ENCODE data around the gene LHPP.

LHPP gene

GRCh38 chr10:124473070-124473469, 11.4 kb downstream of the LHPP start:
- DNase-seq, result no peak

- DNase-seq, result no peak
These were observed 13.0 kb downstream of the LHPP start for GRCh38 chr10:124474514-124475070.

GRCh38 chr10:124476043-124476725, 14.6 kb downstream of the LHPP start:
- no peak for DNase-seq

- no peak for DNase-seq
These were observed 16.2 kb downstream of the LHPP start for GRCh38 chr10:124477614-124478363.

DNA sequence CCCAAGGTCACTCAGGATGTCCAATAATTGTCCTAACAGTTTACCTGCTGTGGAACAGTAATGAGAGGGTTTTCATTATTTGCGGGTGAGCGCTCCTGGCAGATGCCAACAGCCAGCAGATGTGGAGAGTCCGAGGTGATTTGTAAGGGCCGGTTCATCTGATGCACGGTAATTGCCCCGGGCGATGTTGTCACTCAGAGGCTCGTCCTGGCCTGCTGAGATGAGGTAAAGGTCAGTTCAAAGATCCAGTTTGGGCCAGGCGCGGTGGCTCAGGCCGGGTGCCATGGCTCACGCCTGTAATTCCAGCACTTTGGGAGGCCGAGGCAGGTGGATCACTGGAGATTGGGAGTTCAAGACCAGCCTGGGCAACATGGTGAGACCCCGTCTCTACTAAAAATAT, 16.9 kb downstream of the LHPP start:
- DNase-seq, result no peak

DNA sequence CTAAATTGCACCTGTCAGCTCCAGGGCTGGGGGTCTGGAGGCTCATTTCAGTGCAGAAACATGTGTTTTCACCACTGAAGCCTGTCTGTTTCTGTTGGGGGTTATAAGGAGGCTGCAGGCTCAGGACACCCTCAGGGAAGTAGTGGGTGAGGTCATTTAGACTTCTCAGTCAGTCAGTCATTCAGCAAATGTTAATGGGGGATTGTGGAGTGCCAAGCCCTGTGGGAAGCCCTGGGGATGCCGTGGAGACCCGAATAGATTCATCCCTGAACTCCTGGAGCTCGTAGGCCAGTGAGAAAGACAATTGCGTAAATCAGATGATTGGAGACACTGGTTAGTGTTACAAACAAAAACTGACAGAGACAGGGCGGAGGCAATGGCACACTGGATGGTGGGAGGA, 19.2 kb downstream of the LHPP start:
- DNase-seq, result no peak

DNA sequence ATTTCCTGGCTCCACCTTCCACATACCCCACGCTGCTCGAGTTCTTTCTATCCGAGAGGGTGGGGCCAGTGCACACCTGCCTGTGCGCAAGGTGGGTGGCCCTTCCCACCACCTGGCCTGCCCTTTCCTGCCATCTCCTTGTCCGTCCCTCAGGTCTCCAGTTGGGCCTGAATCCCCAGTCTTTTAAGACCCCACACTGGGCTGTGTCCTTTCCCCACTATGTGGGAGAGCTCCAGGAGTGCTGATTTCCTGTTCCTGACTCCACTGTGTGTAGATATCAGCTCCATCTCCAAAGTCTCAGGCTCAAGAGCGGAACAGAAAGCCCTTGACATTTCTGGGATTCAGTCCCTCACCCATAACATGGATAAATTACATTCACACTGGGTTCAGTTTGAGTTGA, 20.1 kb downstream of the LHPP start:
- DNase-seq, result no peak

DNA sequence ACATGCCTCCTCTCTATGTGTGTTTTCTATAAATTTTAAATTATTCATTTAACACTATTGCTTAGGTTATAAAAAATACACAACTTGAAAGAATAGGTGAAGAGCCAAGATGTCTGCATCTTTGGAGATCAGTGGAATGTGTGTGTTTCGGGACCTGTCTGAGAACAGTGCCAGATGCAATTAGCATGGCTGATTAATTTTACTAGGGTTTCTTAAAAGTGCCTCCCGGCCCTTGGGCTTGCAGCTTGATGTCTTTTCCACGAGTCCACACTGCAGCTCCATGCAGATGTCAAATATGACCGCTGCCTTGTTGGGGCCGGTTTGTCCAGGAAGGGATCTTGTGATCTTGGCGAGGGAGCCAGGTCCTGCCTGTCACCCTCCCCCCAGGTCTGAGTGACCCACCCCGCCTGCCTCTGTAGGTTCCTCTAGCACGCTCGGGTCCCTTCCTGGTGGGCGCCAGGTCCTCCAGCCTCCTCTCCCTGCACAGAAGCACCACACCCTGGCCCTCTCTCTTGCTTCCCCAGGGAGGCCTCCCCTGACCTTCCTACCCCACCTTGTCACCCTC, 20.7 kb downstream of the LHPP start:
- no peak for DNase-seq

DNA sequence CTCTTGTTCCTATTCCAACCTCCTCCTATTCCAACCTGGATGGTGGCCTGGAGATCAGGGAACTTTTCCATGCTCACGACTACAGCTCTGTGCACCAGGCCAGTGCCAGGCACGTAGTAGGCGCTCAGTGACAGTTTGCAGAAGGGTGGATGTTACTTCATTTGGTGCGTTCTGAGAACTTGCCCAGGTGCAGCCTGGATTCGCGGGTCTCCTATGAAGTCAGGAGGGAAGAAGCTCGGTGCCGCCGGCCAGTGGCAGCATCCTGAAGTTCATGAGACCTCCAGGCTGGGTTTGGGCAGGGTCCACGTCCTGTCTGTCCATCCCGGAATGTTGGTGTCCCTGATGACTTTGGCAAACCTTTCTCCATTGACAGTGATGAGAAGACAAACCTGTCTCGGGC, 21.3 kb downstream of the LHPP start:
- no peak for DNase-seq

- DNase-seq, result no peak
These were observed 22.4 kb downstream of the LHPP start for GRCh38 chr10:124484031-124484430.

DNA sequence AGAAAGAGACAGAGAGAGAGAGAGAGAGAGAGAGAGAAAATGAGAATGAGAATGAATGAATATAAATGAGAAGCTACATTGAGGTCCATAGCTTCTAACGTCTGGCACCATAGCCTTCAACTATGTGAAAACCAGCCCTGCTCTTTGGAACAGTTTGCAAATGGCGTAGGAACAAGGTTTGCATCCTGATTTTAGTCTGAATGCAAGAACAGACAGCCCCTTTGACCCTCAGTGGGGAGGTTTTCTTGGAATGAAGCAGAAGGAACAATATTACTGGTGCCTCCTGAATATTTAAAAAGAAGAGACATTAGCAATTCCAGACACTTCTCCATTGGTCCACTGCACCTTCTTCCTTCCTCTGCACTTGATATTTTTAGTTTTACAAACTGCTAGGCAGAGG, 23.0 kb downstream of the LHPP start:
- no peak for DNase-seq

GRCh38 chr10:124486635-124487034, 25.0 kb downstream of the LHPP start:
- DNase-seq, result no peak

- DNase-seq, result no peak
These were observed 29.5 kb downstream of the LHPP start for GRCh38 chr10:124491105-124491504.

- DNase-seq, result no peak
These were observed 30.6 kb downstream of the LHPP start for GRCh38 chr10:124492266-124492665.

GRCh38 chr10:124493214-124493882, 31.7 kb downstream of the LHPP start:
- no peak for DNase-seq

DNA sequence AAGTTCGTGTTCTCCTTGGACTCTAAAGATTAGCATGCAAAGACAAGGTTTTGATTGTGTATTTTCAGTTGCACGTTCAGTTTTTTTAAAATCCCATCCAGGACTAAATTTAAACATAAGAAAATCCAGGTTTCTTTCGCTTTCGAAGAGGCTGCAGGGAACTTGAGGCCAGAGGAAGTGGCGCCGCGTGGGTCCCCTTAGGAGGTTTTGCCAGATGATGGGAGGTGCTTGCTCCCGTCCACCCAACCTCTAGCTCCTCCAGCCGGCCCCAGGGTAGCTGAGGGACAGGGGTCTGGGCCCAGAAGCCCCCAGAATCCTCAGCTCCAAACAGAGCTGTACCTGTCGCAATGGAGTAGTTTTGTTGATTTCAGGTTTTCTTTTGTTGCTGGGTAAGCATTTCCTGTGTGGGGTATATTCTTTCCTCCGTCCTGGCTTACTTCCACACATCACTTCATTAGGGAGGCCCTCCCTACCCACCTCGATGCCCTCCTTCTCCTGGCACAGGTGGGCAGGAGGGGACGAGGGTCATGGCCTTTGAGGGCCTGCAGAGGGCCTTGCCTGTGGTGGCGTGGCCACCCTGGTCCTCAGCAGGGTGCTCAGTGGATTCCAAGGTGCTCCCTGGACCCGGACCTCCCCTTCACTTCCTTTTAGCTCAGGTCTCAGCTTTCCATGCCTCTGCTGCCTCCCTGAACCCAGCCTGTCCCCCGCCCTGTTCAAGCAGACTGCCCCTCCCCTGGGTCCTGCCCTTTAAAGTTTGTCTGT, 32.6 kb downstream of the LHPP start:
- DNase-seq, result no peak

DNA sequence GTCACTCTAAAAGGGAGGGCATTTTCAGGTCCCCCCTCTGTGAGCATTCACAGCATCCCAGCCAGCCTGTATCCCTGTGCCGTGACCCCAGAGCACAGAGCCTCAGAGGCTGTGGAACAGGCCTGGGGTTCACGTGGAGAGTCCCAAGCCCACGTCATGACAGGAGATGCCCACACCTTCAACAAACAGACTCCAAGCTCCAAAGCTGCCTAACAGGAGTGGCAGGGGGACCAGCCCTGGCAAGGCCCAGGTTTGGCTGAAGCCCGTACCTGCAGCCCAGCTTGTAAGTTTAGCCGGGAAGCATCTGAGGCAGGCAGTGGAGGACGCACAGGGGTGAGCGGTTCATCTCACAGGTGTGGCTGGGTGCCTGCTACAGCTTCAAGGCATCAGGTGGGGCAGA, 33.5 kb downstream of the LHPP start:
- DNase-seq, result no peak

DNA sequence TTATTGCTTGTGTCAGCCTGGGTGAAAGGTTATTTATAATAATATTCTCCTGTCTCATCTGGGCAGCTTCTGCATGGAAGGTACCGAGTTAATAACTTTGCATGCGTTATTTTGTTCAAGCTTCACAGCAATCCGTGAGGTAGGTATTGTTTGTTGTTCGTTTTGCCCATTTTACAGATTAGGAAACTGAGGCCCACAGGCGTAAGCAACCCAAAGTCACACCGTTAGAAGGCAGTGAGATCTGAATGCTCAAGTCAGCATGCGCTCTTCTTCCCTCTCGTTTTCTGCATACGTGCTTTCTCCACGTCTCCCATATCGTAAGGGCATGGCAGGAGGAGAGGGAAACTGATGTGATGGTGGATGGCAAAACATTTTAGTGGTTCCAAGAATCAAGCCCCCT, 34.1 kb downstream of the LHPP start:
- DNase-seq, result no peak

- DNase-seq, result no peak
These were observed 34.5 kb downstream of the LHPP start for GRCh38 chr10:124496150-124496549.

DNA sequence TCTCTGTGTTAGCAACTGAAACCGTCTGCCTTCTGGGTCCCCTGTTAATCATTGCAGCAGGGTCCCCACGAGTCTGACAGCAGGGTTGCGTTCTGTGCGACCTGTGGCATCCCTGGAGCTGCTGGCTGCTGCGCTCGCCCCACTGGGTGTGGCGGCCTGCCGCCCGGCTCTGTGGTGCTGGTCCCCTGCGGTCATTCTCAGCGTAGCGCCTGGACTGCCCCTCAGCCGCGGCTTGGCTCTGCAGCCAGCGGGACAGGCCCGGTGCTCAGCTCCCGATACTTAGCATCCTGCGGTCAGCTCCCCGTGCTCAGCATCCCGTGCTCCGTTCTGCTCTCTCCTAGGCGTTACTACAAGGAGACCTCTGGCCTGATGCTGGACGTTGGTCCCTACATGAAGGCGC, 35.0 kb downstream of the LHPP start:
- DNase-seq, result no peak

GRCh38 chr10:124497196-124497881, 35.7 kb downstream of the LHPP start:
- no peak for DNase-seq

- no peak for DNase-seq
These were observed 36.4 kb downstream of the LHPP start for GRCh38 chr10:124498056-124498455.
